ENCODE measurements around the gene SMIM35.

DNA sequence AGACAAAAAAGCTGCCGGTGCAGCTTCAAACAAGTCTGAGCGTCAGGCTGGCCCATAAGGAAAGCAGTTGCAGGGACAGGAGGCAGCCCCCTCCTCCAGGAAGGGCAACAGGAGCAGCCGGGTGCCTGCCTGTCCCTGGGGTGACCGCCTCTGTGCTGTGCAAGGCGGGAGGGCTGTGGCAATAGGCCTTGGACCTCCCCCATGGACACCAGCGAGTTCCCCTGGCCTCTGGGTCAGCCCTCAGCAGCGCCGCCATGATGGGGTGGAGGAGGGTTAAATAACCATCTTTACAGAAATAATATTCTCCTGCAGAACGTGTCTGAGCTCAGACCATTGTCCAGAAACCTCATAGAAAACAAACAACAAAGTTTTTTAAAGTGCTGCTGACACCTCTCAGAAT lies 13.2 kb downstream of the SMIM35 start:
- no peak for TF ChIP-seq POLR2AphosphoS5 (IDR thresholded peaks at IDR 0.05; ENCODE audit: borderline replicate concordance, low read depth, low read length)
- TF ChIP-seq EZH2 (IDR thresholded peaks at IDR 0.05) = no peak
- TF ChIP-seq FOXP2 (optimal IDR thresholded peaks at IDR 0.05; ENCODE audit: control extremely low read depth, extremely low read length, insufficient read depth) = no peak
